ENCODE data around the gene TRABD2B. TPM values are rescaled to one million over a fixed set of nuclear protein-coding genes. Genes with fewer than 3 reads are reported as not detected.

Gene TRABD2B
- total RNA-seq, 1 donor from 2014 or later, result 6.2 TPM

GRCh38 chr1:47875831-47876586, 121.2 kb downstream of the TRABD2B start:
- peaks cover 45% of the 10 kb centered on the region for H3K4me1 Mint-ChIP-seq
- no peak overlapping the region for H3K4me3 Mint-ChIP-seq
- H3K27ac Mint-ChIP-seq, result no peak overlapping the region
- DNase-seq (ENCODE audit: low spot score in 2 of 2, unreplicated experiment in 2 of 2), result no peak
- TF ChIP-seq CTCF (IDR thresholded peaks at IDR 0.05; ENCODE audit: unreplicated experiment), result no peak
- H3K36me3 Mint-ChIP-seq, result no peaks in the 10 kb centered on the region
- no peaks in the 10 kb centered on the region for H3K9me3 Mint-ChIP-seq
- H3K27me3 Mint-ChIP-seq (ENCODE audit: low read depth), result no peaks in the 10 kb centered on the region

- H3K4me1 Mint-ChIP-seq, result peaks cover 50% of the 10 kb centered on the region
- no peak for DNase-seq (ENCODE audit: low spot score in 2 of 2, unreplicated experiment in 2 of 2)
- no peaks in the 10 kb centered on the region for H3K36me3 Mint-ChIP-seq
- H3K9me3 Mint-ChIP-seq, result no peaks in the 10 kb centered on the region
- H3K27ac Mint-ChIP-seq, result no peak overlapping the region
- peaks cover under 1% of the 10 kb centered on the region for H3K27me3 Mint-ChIP-seq (ENCODE audit: low read depth)
- H3K4me3 Mint-ChIP-seq, result no peak overlapping the region
- no peak for TF ChIP-seq CTCF (IDR thresholded peaks at IDR 0.05; ENCODE audit: unreplicated experiment)
Observed at GRCh38 chr1:47875036-47875435, 122.1 kb downstream of the TRABD2B start.

- Mint-ChIP-seq H3K9me3 (peaks cover 5% of the 10 kb centered on the region), H3K27me3 (ENCODE audit: low read depth) (peaks cover 14% of the 10 kb centered on the region), H3K36me3 (no peaks in the 10 kb centered on the region), H3K4me3 (no peak overlapping the region), H3K27ac (no peak overlapping the region), H3K4me1 (peaks cover 50% of the 10 kb centered on the region)
- no peak for DNase-seq (ENCODE audit: low spot score in 2 of 2, unreplicated experiment in 2 of 2)
- no peak for TF ChIP-seq CTCF (IDR thresholded peaks at IDR 0.05; ENCODE audit: unreplicated experiment)
Observed at GRCh38 chr1:47873337-47873736, 123.8 kb downstream of the TRABD2B start.

GRCh38 chr1:47872886-47873285, 124.3 kb downstream of the TRABD2B start:
- no peak for TF ChIP-seq CTCF (IDR thresholded peaks at IDR 0.05; ENCODE audit: unreplicated experiment)
- Mint-ChIP-seq H3K27ac (no peak overlapping the region), H3K4me3 (no peak overlapping the region), H3K9me3 (peaks cover 5% of the 10 kb centered on the region), H3K36me3 (no peaks in the 10 kb centered on the region), H3K4me1 (peaks cover 50% of the 10 kb centered on the region), H3K27me3 (ENCODE audit: low read depth) (peaks cover 16% of the 10 kb centered on the region)
- DNase-seq (ENCODE audit: low spot score in 2 of 2, unreplicated experiment in 2 of 2), result no peak

GRCh38 chr1:47871799-47872353, 125.3 kb downstream of the TRABD2B start:
- H3K36me3 Mint-ChIP-seq, result no peaks in the 10 kb centered on the region
- H3K27ac Mint-ChIP-seq, result no peak overlapping the region
- peaks cover 59% of the 10 kb centered on the region for H3K4me1 Mint-ChIP-seq
- peaks cover 5% of the 10 kb centered on the region for H3K9me3 Mint-ChIP-seq
- H3K27me3 Mint-ChIP-seq (ENCODE audit: low read depth), result peaks cover 25% of the 10 kb centered on the region
- TF ChIP-seq CTCF (IDR thresholded peaks at IDR 0.05; ENCODE audit: unreplicated experiment), result no peak
- no peak for DNase-seq (ENCODE audit: low spot score in 2 of 2, unreplicated experiment in 2 of 2)
- no peak overlapping the region for H3K4me3 Mint-ChIP-seq

Measured in mesothelial cell of epicardium (in vitro differentiated cells).